Upper lobe of left lung (tissue), 4 donors: ENCODE data around the gene ERAL1.

Experiments used
- EP300 ChIP-seq, 4 donors: sonication (generic); formaldehyde crosslinking; IDR thresholded peaks; one replicate each; pipeline ENCODE4 v1.5.1; 2017; ENCODE audit warnings: antibody characterized with exemption in 4 of 4, control low read depth in 2 of 4
- POLR2AphosphoS5 ChIP-seq, 2 donors: sonication (generic); formaldehyde crosslinking; IDR thresholded peaks; one replicate each; pipeline ENCODE4 v1.5.1; 2017; ENCODE audit warnings: antibody characterized with exemption in 2 of 2
- TF ChIP-seq, protein P1 (sequence below), 6 experiments: fragments of 450-650 bp in 4 of 6; fragments of 200-600 bp in 2 of 6; sonication (generic) in 2 of 6; IDR thresholded peaks; one replicate each; pipeline ENCODE4 v1.5.1; 2016 to 2019; ENCODE audit warnings: antibody characterized with exemption in 6 of 6

DNA sequence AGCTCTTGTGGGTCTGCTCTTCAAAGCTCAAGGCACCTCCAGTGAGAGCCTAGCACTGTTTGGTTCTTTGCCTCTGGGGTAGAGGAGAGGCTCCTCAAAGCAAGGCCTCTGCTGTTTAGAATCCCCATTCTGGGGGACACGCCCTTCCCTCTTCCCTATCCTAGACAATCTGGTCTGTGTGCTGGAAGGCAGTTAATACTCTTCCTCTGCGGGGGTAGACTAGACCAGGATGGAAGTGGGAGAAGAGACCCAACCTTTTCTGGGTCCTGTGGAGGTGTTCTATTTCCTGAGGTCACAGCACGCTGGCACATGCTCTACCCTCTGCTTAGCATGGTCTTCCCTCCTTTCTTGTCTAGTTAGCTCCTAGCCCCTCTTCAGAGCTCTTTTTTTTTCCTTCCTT is 7.7 kb downstream of the ERAL1 start:
- TF ChIP-seq, protein P1, sequence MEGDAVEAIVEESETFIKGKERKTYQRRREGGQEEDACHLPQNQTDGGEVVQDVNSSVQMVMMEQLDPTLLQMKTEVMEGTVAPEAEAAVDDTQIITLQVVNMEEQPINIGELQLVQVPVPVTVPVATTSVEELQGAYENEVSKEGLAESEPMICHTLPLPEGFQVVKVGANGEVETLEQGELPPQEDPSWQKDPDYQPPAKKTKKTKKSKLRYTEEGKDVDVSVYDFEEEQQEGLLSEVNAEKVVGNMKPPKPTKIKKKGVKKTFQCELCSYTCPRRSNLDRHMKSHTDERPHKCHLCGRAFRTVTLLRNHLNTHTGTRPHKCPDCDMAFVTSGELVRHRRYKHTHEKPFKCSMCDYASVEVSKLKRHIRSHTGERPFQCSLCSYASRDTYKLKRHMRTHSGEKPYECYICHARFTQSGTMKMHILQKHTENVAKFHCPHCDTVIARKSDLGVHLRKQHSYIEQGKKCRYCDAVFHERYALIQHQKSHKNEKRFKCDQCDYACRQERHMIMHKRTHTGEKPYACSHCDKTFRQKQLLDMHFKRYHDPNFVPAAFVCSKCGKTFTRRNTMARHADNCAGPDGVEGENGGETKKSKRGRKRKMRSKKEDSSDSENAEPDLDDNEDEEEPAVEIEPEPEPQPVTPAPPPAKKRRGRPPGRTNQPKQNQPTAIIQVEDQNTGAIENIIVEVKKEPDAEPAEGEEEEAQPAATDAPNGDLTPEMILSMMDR (IDR thresholded peaks at IDR 0.05) = no peak
- TF ChIP-seq EP300 (IDR thresholded peaks at IDR 0.05) = no peak
- no peak for TF ChIP-seq POLR2AphosphoS5 (IDR thresholded peaks at IDR 0.05)
